ENCODE results near the gene SOS1.

SOS1 gene

DNA sequence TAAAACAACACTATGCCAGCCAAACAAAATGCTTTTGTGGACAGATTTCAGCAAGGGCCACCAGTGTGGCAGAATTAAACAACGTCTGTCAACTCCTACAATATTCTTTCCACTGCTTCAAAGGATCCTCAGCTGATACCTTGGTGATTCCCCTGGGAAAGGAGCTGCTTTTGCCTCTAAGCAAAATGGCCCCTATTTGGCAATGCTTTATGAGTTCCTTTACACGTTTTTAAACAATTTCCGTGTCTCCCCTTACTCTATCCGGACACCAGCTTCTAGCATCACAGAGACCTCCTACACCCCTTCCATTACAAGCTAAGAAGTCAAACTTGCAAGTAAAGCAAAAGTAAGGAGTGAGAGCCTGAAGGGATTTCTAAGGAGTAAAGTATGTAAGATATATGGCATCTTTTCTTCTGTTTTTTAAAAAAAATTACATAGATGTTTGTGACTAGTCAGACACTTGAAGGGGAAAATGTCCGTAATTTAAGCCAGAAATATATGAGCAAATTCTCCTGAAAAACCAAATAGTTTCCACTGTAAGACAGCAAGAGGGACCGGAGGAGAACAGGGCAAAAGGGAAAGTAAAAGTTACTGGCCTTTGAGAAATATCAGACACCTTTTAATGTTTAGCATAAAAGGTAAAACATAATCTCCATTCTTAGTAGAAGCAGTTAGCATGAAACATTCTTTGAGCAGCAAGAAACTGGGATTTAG is 1.9 kb downstream of the SOS1 start:
- Histone ChIP-seq H3K27me3 (replicated peaks; ENCODE audit: insufficient read depth, low read length) (no peaks in the 10 kb centered on the region), H3K79me2 (ENCODE audit: low read length) (peaks cover 77% of the 10 kb centered on the region), H3K4me3 (ENCODE audit: low read length) (peak overlapping the region; percentile 82), H3F3A (ENCODE audit: insufficient read depth, low read length) (peaks cover 34% of the 10 kb centered on the region), H2AFZ (ENCODE audit: low read length) (no peak overlapping the region), H3K9ac (ENCODE audit: low read length) (peak overlapping the region; percentile 81), H3K9me2 (replicated peaks; ENCODE audit: insufficient read depth, low read length) (no peaks in the 10 kb centered on the region), H3K36me3 (replicated peaks; ENCODE audit: insufficient read depth, low read length) (no peaks in the 10 kb centered on the region; the same call in 1 of the 2 replicates), H3K4me1 (ENCODE audit: low read length) (peaks cover 25% of the 10 kb centered on the region), H3K4me2 (ENCODE audit: low read depth, low read length) (peak overlapping the region; percentile 92), H3K27ac (ENCODE audit: low read length) (peak overlapping the region; percentile 74; the same call in 1 of the 2 replicates), H3K9me3 (replicated peaks; ENCODE audit: insufficient read depth, low read length) (no peaks in the 10 kb centered on the region), H4K20me1 (ENCODE audit: insufficient read depth, low read length) (no peaks in the 10 kb centered on the region)
- peak; percentile 37 for DNase-seq
- TF ChIP-seq EZH2phosphoT487 (IDR thresholded peaks at IDR 0.05; ENCODE audit: low read length) (no peak), CTCF (IDR thresholded peaks at IDR 0.05; ENCODE audit: low read length) (no peak), EZH2 (optimal IDR thresholded peaks at IDR 0.05; ENCODE audit: low read depth, low read length) (no peak)

DNA sequence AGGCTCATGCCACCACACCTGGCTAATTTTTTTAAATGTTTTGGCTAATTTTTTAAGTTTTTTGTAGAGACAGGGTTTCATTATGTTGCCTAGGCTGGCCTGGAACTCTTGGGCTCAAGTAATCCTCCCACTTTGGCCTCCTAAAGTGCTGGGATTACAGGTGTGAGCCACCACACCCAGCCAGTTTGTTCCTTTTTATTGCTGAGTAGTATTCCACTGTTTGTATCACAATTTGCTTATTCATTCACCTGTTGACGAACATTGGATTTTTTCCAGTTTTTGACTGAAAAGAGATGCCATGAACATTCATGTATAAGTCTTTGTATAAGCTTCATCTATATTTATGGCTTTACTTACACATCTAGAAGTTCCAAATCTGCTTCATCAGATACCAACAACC is 5.3 kb downstream of the SOS1 start:
- H2AFZ ChIP-seq (ENCODE audit: low read length) = no peak overlapping the region
- H3K79me2 ChIP-seq (ENCODE audit: low read length) = peaks cover 94% of the 10 kb centered on the region
- peaks cover 8% of the 10 kb centered on the region for H3F3A ChIP-seq (ENCODE audit: insufficient read depth, low read length)
- no peak overlapping the region for H3K4me2 ChIP-seq (ENCODE audit: low read depth, low read length)
- H3K4me3 ChIP-seq (ENCODE audit: low read length) = no peak overlapping the region
- H3K9me2 ChIP-seq (replicated peaks; ENCODE audit: insufficient read depth, low read length) = no peaks in the 10 kb centered on the region
- H3K36me3 ChIP-seq (replicated peaks; ENCODE audit: insufficient read depth, low read length) = no peaks in the 10 kb centered on the region; the same call in 1 of the 2 replicates
- no peak overlapping the region for H3K27ac ChIP-seq (ENCODE audit: low read length)
- H3K4me1 ChIP-seq (ENCODE audit: low read length) = peaks cover 19% of the 10 kb centered on the region
- no peak for DNase-seq
- no peak overlapping the region for H3K9ac ChIP-seq (ENCODE audit: low read length)
- no peaks in the 10 kb centered on the region for H3K9me3 ChIP-seq (replicated peaks; ENCODE audit: insufficient read depth, low read length)
- H4K20me1 ChIP-seq (ENCODE audit: insufficient read depth, low read length) = no peaks in the 10 kb centered on the region
- no peak for TF ChIP-seq EZH2phosphoT487 (IDR thresholded peaks at IDR 0.05; ENCODE audit: low read length)
- TF ChIP-seq CTCF (IDR thresholded peaks at IDR 0.05; ENCODE audit: low read length) = no peak
- TF ChIP-seq EZH2 (optimal IDR thresholded peaks at IDR 0.05; ENCODE audit: low read depth, low read length) = no peak
- H3K27me3 ChIP-seq (replicated peaks; ENCODE audit: insufficient read depth, low read length) = no peaks in the 10 kb centered on the region

DNA sequence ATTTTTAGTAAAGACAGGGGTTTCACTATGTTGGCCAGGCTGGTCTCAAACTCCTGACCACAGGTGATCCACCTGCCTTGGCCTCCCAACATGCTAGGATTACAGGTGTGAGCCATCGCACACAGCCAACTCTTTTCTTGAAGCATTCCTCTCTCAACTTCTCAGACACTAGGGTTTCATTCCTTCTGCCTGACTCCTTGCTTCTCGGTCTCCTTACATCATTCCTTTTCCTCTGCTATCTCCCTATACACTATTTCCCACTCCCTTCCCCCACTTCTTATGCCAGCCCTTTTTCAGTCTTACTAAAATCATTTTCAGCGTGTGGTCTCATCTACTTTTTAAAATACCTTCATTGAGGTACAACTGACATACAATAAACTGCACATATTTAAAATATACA is 6.1 kb downstream of the SOS1 start:
- Histone ChIP-seq H4K20me1 (ENCODE audit: insufficient read depth, low read length) (no peaks in the 10 kb centered on the region), H3K9me3 (replicated peaks; ENCODE audit: insufficient read depth, low read length) (no peaks in the 10 kb centered on the region), H3K4me3 (ENCODE audit: low read length) (no peak overlapping the region), H3K9me2 (replicated peaks; ENCODE audit: insufficient read depth, low read length) (no peaks in the 10 kb centered on the region), H3K4me2 (ENCODE audit: low read depth, low read length) (no peak overlapping the region), H3F3A (ENCODE audit: insufficient read depth, low read length) (peaks cover 5% of the 10 kb centered on the region), H3K27me3 (replicated peaks; ENCODE audit: insufficient read depth, low read length) (no peaks in the 10 kb centered on the region), H3K4me1 (ENCODE audit: low read length) (peaks cover 26% of the 10 kb centered on the region), H3K9ac (ENCODE audit: low read length) (no peak overlapping the region), H2AFZ (ENCODE audit: low read length) (no peak overlapping the region), H3K36me3 (replicated peaks; ENCODE audit: insufficient read depth, low read length) (no peaks in the 10 kb centered on the region; the same call in 1 of the 2 replicates), H3K79me2 (ENCODE audit: low read length) (peaks cover 97% of the 10 kb centered on the region), H3K27ac (ENCODE audit: low read length) (no peak overlapping the region)
- TF ChIP-seq CTCF (IDR thresholded peaks at IDR 0.05; ENCODE audit: low read length) (no peak), EZH2 (optimal IDR thresholded peaks at IDR 0.05; ENCODE audit: low read depth, low read length) (no peak), EZH2phosphoT487 (IDR thresholded peaks at IDR 0.05; ENCODE audit: low read length) (no peak)
- DNase-seq = no peak

Measured in MM.1S (cell line).